Spleen (tissue), 7 donors: ENCODE measurements around the gene DPY19L2.
"Not testable (repeated sequence)": the region's sequence is repeated elsewhere in the genome, so short reads cannot be mapped to it uniquely, and the experiment has no call there.

Experiments
- POLR2A ChIP-seq, 3 donors: fragments of 450-650 bp; IDR thresholded peaks; one replicate each; pipeline ENCODE4 v1.5.1; 2017; ENCODE audit warnings: antibody characterized with exemption in 3 of 3, mild to moderate bottlenecking in 1 of 3
- TF ChIP-seq, protein P1 (sequence below), 11 experiments: fragments of 200-600 bp in 7 of 11; fragments of 450-650 bp in 4 of 11; sonication (generic) in 4 of 11; IDR thresholded peaks in 8 of 11; conservative IDR thresholded peaks in 3 of 11; 1 replicate in 7 of 11; 2 replicates in 4 of 11; pipeline versions ENCODE4 v1.4.0 to v1.8.0; 2016 to 2021; ENCODE audit warnings: antibody characterized with exemption in 11 of 11, inconsistent platforms in 4 of 11, mild to moderate bottlenecking in 1 of 11
- donor health status: DM: no; HTN: no; CAD: no; lungs with moderate emphysema.
- donor health status: DM: no; HTN: no; CAD: no.
- donor health status: DM: no; HTN: no; CAD: no.

GRCh38 chr12:63714409-63714808, 46.1 kb upstream of the DPY19L2 start:
- TF ChIP-seq, protein P1, sequence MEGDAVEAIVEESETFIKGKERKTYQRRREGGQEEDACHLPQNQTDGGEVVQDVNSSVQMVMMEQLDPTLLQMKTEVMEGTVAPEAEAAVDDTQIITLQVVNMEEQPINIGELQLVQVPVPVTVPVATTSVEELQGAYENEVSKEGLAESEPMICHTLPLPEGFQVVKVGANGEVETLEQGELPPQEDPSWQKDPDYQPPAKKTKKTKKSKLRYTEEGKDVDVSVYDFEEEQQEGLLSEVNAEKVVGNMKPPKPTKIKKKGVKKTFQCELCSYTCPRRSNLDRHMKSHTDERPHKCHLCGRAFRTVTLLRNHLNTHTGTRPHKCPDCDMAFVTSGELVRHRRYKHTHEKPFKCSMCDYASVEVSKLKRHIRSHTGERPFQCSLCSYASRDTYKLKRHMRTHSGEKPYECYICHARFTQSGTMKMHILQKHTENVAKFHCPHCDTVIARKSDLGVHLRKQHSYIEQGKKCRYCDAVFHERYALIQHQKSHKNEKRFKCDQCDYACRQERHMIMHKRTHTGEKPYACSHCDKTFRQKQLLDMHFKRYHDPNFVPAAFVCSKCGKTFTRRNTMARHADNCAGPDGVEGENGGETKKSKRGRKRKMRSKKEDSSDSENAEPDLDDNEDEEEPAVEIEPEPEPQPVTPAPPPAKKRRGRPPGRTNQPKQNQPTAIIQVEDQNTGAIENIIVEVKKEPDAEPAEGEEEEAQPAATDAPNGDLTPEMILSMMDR (IDR thresholded peaks at IDR 0.05 in 8 of 11, conservative IDR thresholded peaks at IDR 0.05 in 3 of 11): not testable (repeated sequence)
- not testable (repeated sequence) for TF ChIP-seq POLR2A (IDR thresholded peaks at IDR 0.05)
